Hepatocyte (in vitro differentiated cells): Measurements from ENCODE around the gene OSCP1.

Source experiments
- CTCF ChIP-seq: fragments of 200-600 bp; sonication (generic); IDR thresholded peaks from 2 replicates; pipeline ENCODE4 v1.5.1; 2016; ENCODE audit warnings: antibody characterized with exemption, mild to moderate bottlenecking; ENCODE audit not compliant: poor library complexity
- EZH2 ChIP-seq: fragments of 200-600 bp; sonication (generic); IDR thresholded peaks from 2 replicates; pipeline ENCODE4 v1.6.1; 2016; ENCODE audit warnings: antibody characterized with exemption, mild to moderate bottlenecking, borderline replicate concordance
- EZH2phosphoT487 ChIP-seq: fragments of 200-600 bp; sonication (generic); IDR thresholded peaks from one replicate; pipeline ENCODE4 v1.6.1; 2018; ENCODE audit warnings: antibody characterized with exemption, mild to moderate bottlenecking, low read depth, moderate library complexity; ENCODE audit not compliant: unreplicated experiment, severe bottlenecking

GRCh38 chr1:36458910-36459309 lies 8.7 kb upstream of the OSCP1 start:
- TF ChIP-seq CTCF (no peak), EZH2 (no peak), EZH2phosphoT487 (no peak)
